K562 (cell line): ENCODE results near the gene SHB. TPM values are rescaled to one million over a fixed set of nuclear protein-coding genes. Genes with fewer than 3 reads are reported as not detected.

Experiments used
- CHD2 ChIP-seq: IDR thresholded peaks from 2 replicates; pipeline ENCODE4 v1.6.1; 2011; ENCODE audit warnings: low read depth, low read length
- DACH1 ChIP-seq: fragments of 450-650 bp; IDR thresholded peaks from 2 replicates; pipeline ENCODE4 v1.6.1; 2018; ENCODE audit not compliant: partially characterized antibody
- ETV5 ChIP-seq: sonication (generic); formaldehyde crosslinking; IDR thresholded peaks from 2 replicates; pipeline ENCODE4 v1.4.0; 2020; ENCODE audit warnings: low read depth, mild to moderate bottlenecking, missing genetic modification reagents
- KDM5B ChIP-seq: fragments of 200-600 bp; sonication (generic); IDR thresholded peaks from 2 replicates; pipeline ENCODE4 v1.6.1; 2012; ENCODE audit warnings: low read depth, mild to moderate bottlenecking, moderate library complexity, low read length, control low read depth, inconsistent platforms; ENCODE audit not compliant: insufficient replicate concordance
- MEIS2 ChIP-seq: fragments of 450-650 bp; IDR thresholded peaks from 2 replicates; pipeline ENCODE4 v1.6.1; 2014; ENCODE audit warnings: mild to moderate bottlenecking; ENCODE audit not compliant: partially characterized antibody
- MYNN ChIP-seq, 2 experiments: sonication (generic); formaldehyde crosslinking in 1 of 2; IDR thresholded peaks; 2 replicates each; pipeline versions ENCODE4 v1.5.0 to v1.6.1; 2016 to 2020; ENCODE audit warnings: antibody characterized with exemption in 1 of 2, missing genetic modification reagents in 1 of 2
- NUFIP1 ChIP-seq: fragments of 450-650 bp; IDR thresholded peaks from 2 replicates; pipeline ENCODE4 v1.6.1; 2018; ENCODE audit not compliant: partially characterized antibody
- OTX1 ChIP-seq: fragments of 450-650 bp; formaldehyde crosslinking; IDR thresholded peaks from 2 replicates; pipeline ENCODE4 v1.4.0; 2022; ENCODE audit warnings: mild to moderate bottlenecking
- PCBP1 ChIP-seq: fragments of 200-400 bp; formaldehyde crosslinking; IDR thresholded peaks from 2 replicates; pipeline ENCODE4 v1.6.1; 2018; ENCODE audit warnings: mild to moderate bottlenecking, low read depth, low read length; ENCODE audit not compliant: poor library complexity, severe bottlenecking
- POLR2AphosphoS2 ChIP-seq: IDR thresholded peaks from 2 replicates; pipeline ENCODE4 v1.6.1; 2012; ENCODE audit warnings: low read length, improper control_type of control experiment
- TEAD1 ChIP-seq, 2 experiments: fragments of 450-650 bp in 1 of 2; sonication (generic) in 1 of 2; formaldehyde crosslinking; IDR thresholded peaks; 2 replicates each; pipeline versions ENCODE4 v1.4.0 to v1.8.0; 2020 to 2022; ENCODE audit warnings: mild to moderate bottlenecking in 2 of 2, missing genetic modification reagents in 1 of 2
- ZBED1 ChIP-seq: IDR thresholded peaks from 2 replicates; pipeline ENCODE4 v1.6.1; 2014
- ZC3H4 ChIP-seq: sonication (generic); formaldehyde crosslinking; IDR thresholded peaks from 2 replicates; pipeline ENCODE4 v1.9.0; 2021; ENCODE audit warnings: missing genetic modification reagents, borderline replicate concordance
- ZNF212 ChIP-seq: fragments of 450-650 bp; formaldehyde crosslinking; IDR thresholded peaks from 2 replicates; pipeline ENCODE4 v1.4.0; 2020; ENCODE audit warnings: mild to moderate bottlenecking
- ZNF76 ChIP-seq: fragments of 250-450 bp; sonication (Bioruptor Pico); IDR thresholded peaks from 2 replicates; pipeline ENCODE4 v1.4.0; 2020; ENCODE audit warnings: mild to moderate bottlenecking, moderate library complexity, borderline replicate concordance
- polyA plus RNA-seq, 8 experiments: library from polyadenylated mRNA; depleted of rRNA in 4 of 8; stranded (reverse) in 5 of 8; unstranded in 3 of 8; fragments of >200 nt; fragmentation: Nextera tagmentation in 2 of 8; fragmentation: Illumina TruSeq in 1 of 8; extraction: Ambion mirVana in 2 of 8; extraction: Trizol in 1 of 8; gene quantifications; 2 replicates each; pipeline versions ENCODE4 v1.2.1 to v1.2.3, GENCODE V29; 2011 to 2014; ENCODE audit warnings: inconsistent platforms in 1 of 8, missing spikeins in 1 of 8
- total RNA-seq, 7 experiments: library from RNA; depleted of rRNA in 6 of 7; stranded (reverse); fragments of >200 nt in 6 of 7; fragmentation: Illumina TruSeq in 2 of 7; extraction: Trizol in 2 of 7; gene quantifications; 2 replicates each; pipeline versions ENCODE4 v1.2.1 to v1.2.3, GENCODE V29; 2011 to 2021; ENCODE audit warnings: low replicate concordance in 1 of 7
- TF ChIP-seq, protein P1 (sequence below): fragments of 250-450 bp; sonication (Bioruptor Pico); IDR thresholded peaks from 2 replicates; pipeline ENCODE4 v1.5.0; 2021
- TF ChIP-seq, protein P2 (sequence below), 3 experiments: fragments of 200-800 bp in 1 of 3; fragments of 250-450 bp in 1 of 3; fragments of 450-650 bp in 1 of 3; sonication (Bioruptor Pico) in 1 of 3; sonication (Bioruptor generic) in 1 of 3; formaldehyde crosslinking in 1 of 3; IDR thresholded peaks; 2 replicates each; pipeline versions ENCODE4 v1.6.1 to v1.8.0; 2016 to 2022; ENCODE audit warnings: mild to moderate bottlenecking in 2 of 3, missing genetic modification characterization in 2 of 3, missing compliant biosample characterization in 1 of 3, moderate library complexity in 1 of 3
- TF ChIP-seq, protein P3 (sequence below): fragments of 250-450 bp; sonication (Bioruptor Pico); IDR thresholded peaks from 2 replicates; pipeline ENCODE4 v1.4.0; 2020; ENCODE audit warnings: mild to moderate bottlenecking, moderate library complexity, borderline replicate concordance
- TF ChIP-seq, protein P4 (sequence below): fragments of 250-450 bp; sonication (Bioruptor Pico); IDR thresholded peaks from 2 replicates; pipeline ENCODE4 v1.8.0; 2021; ENCODE audit warnings: borderline replicate concordance, mild to moderate bottlenecking, moderate library complexity; ENCODE audit not compliant: poor library complexity, severe bottlenecking

Gene SHB
- total and polyA plus RNA-seq, 9 of the 15 experiments (the other 6 are each of a cell fraction or from before 2014, with no cell fraction given): 0.78 to 16.0 (median 5.3) TPM

DNA sequence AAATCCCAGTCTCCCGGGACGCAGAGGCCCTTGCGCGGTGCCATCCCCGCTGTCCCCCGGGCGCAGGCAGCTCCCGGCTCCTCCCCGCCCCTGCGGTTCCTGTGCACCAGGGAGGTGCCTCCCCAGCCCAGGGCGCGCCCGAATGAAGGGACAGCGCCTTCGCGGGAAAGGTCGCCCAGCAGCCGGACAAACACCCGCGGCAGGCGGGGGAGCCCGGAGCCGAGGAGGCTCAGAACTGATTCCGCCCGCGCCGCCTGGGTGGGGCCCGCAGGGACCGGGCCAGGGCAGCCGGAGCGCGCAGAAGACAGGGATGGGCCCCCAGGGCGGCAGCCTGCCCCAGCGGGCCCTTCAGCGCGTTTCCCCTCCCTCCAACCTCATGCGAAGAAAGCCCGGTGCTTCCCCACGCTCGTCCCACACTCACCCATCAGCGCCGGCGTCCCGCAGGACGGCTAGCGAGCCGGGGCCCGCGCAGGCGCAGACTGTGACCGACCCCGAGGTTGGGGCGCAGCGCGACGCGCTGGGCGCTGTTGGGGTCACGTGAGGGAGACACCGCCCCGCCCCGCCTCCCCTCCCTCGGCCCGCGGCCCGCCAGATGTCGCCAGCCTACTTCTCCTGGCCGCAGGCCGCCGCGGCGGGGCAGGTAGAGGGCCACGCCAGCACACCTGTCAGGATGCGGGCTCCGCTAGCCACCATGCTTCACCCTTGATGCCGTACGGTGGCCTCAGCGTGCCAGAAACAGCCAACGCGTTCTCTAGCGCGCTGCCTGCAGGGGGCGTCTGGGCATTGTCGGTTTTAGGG is 165.2 kb downstream of the SHB start, which contains the start of gene SLC25A51 (continued):
- TF ChIP-seq ZC3H4 (CRISPR knock-in tag) (no peak), DACH1 (peak; percentile 32), OTX1 (0 out of 2 replicates have a peak, but pooled peaks have one; percentile 68), ETV5 (CRISPR knock-in tag) (peak; percentile 61), ZNF212 (CRISPR knock-in tag) (0 out of 2 replicates have a peak, but pooled peaks have one; percentile 75), POLR2AphosphoS2 (no peak), ZBED1 (no peak), MEIS2 (peak; percentile 76), MYNN (IDR thresholded peaks at IDR 0.05) (peak; percentile 85), MYNN (CRISPR knock-in tag; IDR thresholded peaks at IDR 0.05) (no peak), NUFIP1 (no peak), ZNF76 (peak; percentile 88), TEAD1 (CRISPR knock-in tag; IDR thresholded peaks at IDR 0.05) (peak; percentile 61 to 71; a peak in 3 of 4 replicates), KDM5B (peak; percentile 83), CHD2 (no peak), PCBP1 (peak; percentile 68)
- TF ChIP-seq, protein P1, sequence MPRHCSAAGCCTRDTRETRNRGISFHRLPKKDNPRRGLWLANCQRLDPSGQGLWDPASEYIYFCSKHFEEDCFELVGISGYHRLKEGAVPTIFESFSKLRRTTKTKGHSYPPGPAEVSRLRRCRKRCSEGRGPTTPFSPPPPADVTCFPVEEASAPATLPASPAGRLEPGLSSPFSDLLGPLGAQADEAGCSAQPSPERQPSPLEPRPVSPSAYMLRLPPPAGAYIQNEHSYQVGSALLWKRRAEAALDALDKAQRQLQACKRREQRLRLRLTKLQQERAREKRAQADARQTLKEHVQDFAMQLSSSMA (CRISPR knock-in tag): peak; percentile 11; the same call in 1 of the 2 replicates
- TF ChIP-seq, protein P2, sequence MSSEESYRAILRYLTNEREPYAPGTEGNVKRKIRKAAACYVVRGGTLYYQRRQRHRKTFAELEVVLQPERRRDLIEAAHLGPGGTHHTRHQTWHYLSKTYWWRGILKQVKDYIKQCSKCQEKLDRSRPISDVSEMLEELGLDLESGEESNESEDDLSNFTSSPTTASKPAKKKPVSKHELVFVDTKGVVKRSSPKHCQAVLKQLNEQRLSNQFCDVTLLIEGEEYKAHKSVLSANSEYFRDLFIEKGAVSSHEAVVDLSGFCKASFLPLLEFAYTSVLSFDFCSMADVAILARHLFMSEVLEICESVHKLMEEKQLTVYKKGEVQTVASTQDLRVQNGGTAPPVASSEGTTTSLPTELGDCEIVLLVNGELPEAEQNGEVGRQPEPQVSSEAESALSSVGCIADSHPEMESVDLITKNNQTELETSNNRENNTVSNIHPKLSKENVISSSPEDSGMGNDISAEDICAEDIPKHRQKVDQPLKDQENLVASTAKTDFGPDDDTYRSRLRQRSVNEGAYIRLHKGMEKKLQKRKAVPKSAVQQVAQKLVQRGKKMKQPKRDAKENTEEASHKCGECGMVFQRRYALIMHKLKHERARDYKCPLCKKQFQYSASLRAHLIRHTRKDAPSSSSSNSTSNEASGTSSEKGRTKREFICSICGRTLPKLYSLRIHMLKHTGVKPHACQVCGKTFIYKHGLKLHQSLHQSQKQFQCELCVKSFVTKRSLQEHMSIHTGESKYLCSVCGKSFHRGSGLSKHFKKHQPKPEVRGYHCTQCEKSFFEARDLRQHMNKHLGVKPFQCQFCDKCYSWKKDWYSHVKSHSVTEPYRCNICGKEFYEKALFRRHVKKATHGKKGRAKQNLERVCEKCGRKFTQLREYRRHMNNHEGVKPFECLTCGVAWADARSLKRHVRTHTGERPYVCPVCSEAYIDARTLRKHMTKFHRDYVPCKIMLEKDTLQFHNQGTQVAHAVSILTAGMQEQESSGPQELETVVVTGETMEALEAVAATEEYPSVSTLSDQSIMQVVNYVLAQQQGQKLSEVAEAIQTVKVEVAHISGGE (CRISPR knock-in tag; IDR thresholded peaks at IDR 0.05): peak in 1 of 3 experiments; percentile 90; a peak in 2 of 6 replicates
- TF ChIP-seq, protein P3, sequence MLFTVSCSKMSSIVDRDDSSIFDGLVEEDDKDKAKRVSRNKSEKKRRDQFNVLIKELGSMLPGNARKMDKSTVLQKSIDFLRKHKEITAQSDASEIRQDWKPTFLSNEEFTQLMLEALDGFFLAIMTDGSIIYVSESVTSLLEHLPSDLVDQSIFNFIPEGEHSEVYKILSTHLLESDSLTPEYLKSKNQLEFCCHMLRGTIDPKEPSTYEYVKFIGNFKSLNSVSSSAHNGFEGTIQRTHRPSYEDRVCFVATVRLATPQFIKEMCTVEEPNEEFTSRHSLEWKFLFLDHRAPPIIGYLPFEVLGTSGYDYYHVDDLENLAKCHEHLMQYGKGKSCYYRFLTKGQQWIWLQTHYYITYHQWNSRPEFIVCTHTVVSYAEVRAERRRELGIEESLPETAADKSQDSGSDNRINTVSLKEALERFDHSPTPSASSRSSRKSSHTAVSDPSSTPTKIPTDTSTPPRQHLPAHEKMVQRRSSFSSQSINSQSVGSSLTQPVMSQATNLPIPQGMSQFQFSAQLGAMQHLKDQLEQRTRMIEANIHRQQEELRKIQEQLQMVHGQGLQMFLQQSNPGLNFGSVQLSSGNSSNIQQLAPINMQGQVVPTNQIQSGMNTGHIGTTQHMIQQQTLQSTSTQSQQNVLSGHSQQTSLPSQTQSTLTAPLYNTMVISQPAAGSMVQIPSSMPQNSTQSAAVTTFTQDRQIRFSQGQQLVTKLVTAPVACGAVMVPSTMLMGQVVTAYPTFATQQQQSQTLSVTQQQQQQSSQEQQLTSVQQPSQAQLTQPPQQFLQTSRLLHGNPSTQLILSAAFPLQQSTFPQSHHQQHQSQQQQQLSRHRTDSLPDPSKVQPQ (CRISPR knock-in tag): 0 out of 2 replicates have a peak, but pooled peaks have one; percentile 74
- TF ChIP-seq, protein P4, sequence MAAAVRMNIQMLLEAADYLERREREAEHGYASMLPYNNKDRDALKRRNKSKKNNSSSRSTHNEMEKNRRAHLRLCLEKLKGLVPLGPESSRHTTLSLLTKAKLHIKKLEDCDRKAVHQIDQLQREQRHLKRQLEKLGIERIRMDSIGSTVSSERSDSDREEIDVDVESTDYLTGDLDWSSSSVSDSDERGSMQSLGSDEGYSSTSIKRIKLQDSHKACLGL (CRISPR knock-in tag): peak; percentile 84
